Chondrocyte (in vitro differentiated cells): ENCODE results near the gene NPAS3. TPM values are rescaled to one million over a fixed set of nuclear protein-coding genes. Genes with fewer than 3 reads are reported as not detected.

Experiments used
- DNase-seq: peaks from one replicate; pipeline ENCODE4 v3.0.0; 2021; ENCODE audit warnings: mixed read lengths, low spot score
- H3K27ac Mint-ChIP-seq: one replicate; pipeline ENCODE4 v1.8.0; 2021; ENCODE audit warnings: mild to moderate bottlenecking, moderate library complexity, mixed read lengths; ENCODE audit not compliant: unreplicated experiment
- H3K27me3 Mint-ChIP-seq: 2 replicates; pipeline ENCODE4 v1.8.0; 2021; ENCODE audit warnings: low read depth, mixed read lengths
- H3K36me3 Mint-ChIP-seq: 2 replicates; pipeline ENCODE4 v1.8.0; 2021; ENCODE audit warnings: low read depth, mixed read lengths
- H3K4me1 Mint-ChIP-seq: 2 replicates; pipeline ENCODE4 v1.8.0; 2021; ENCODE audit warnings: low read depth, mild to moderate bottlenecking, mixed read lengths
- H3K4me3 Mint-ChIP-seq: one replicate; pipeline ENCODE4 v1.8.0; 2021; ENCODE audit warnings: mild to moderate bottlenecking, moderate library complexity, mixed read lengths; ENCODE audit not compliant: unreplicated experiment
- H3K9me3 Mint-ChIP-seq: 2 replicates; pipeline ENCODE4 v1.8.0; 2021; ENCODE audit warnings: low read depth, mixed read lengths
- CTCF ChIP-seq: fragments of 200-600 bp; sonication (generic); IDR thresholded peaks from 2 replicates; pipeline ENCODE4 v1.5.0; 2021; ENCODE audit warnings: antibody characterized with exemption, mild to moderate bottlenecking, moderate library complexity
- total RNA-seq: library from RNA; stranded (reverse); gene quantifications from 3 replicates; pipeline ENCODE4 v1.2.1, GENCODE V29; 2021

The NPAS3 gene
- total RNA-seq, 1 donor from 2014 or later: 2.6 TPM

DNA sequence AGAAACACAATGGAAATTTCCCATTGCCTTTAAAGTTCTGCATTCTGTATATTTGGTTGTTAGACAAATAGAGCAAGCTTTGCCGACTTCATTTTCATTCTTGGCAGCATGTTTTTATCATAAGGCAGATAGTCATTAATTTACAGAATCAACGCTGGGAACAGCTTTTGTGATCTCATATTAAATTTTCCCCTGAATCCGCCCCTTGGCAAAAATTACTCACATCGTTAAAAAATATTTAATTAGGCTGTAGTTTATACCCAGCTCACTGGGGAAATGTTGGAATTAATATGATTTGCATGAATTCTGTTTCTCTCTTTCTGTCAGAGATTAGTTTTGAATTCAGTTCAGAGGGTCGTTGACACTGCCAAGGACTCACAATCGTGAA lies 714.6 kb downstream of the NPAS3 start:
- no peak for DNase-seq
- H3K27me3 Mint-ChIP-seq: no peaks in the 10 kb centered on the region
- no peaks in the 10 kb centered on the region for H3K9me3 Mint-ChIP-seq
- H3K27ac Mint-ChIP-seq: no peak overlapping the region
- no peak for TF ChIP-seq CTCF
- H3K4me3 Mint-ChIP-seq: no peak overlapping the region
- peaks cover 2% of the 10 kb centered on the region for H3K36me3 Mint-ChIP-seq
- H3K4me1 Mint-ChIP-seq: peaks cover 14% of the 10 kb centered on the region

DNA sequence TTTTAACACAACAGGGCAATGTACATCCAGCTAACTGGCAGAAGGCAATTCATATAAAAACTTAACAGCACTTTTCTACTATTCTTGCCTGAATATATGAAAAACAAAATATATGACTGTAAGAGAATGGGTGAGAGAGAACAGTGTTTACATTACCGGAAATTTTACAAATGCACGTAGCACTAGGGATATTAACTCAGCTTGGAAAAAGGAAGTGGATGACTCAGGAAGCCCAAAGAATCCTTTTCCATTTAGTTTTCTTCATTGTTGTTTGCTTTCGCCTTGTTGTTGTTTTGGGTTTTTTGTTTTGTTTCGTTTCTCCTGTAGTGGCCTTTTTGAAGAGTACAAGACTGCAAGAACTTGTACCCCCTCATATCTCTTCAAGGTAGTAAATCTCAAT lies 716.7 kb downstream of the NPAS3 start:
- no peak overlapping the region for H3K4me3 Mint-ChIP-seq
- peaks cover 14% of the 10 kb centered on the region for H3K4me1 Mint-ChIP-seq
- no peak for TF ChIP-seq CTCF
- no peaks in the 10 kb centered on the region for H3K9me3 Mint-ChIP-seq
- no peaks in the 10 kb centered on the region for H3K36me3 Mint-ChIP-seq
- H3K27me3 Mint-ChIP-seq: no peaks in the 10 kb centered on the region
- DNase-seq: no peak
- H3K27ac Mint-ChIP-seq: no peak overlapping the region

GRCh38 chr14:33657476-33657875 lies 718.8 kb downstream of the NPAS3 start:
- H3K4me3 Mint-ChIP-seq: no peak overlapping the region
- no peaks in the 10 kb centered on the region for H3K36me3 Mint-ChIP-seq
- no peak for DNase-seq
- H3K9me3 Mint-ChIP-seq: no peaks in the 10 kb centered on the region
- peaks cover 14% of the 10 kb centered on the region for H3K4me1 Mint-ChIP-seq
- no peak for TF ChIP-seq CTCF
- H3K27ac Mint-ChIP-seq: no peak overlapping the region
- no peaks in the 10 kb centered on the region for H3K27me3 Mint-ChIP-seq

DNA sequence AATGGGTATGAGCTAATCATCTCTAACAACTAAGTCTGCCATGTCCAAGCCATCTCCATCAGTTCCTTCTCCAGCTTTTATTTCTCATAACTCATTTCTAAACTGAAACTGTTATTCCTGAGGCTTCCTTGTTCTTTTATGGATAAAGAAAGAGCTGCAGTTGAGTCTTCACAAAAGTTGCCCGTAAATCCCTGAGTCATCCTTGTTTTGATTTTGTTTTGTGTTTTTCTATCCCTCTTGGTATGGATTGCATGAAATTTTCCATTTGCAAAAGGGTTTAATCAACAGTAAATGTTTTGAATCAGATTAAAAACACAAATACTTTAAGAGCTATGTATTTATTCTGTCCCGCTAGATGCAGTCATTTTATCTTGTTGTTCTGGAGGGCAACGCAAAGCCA lies 721.6 kb downstream of the NPAS3 start:
- H3K9me3 Mint-ChIP-seq: peaks cover 12% of the 10 kb centered on the region
- TF ChIP-seq CTCF: no peak
- no peak for DNase-seq
- no peak overlapping the region for H3K4me3 Mint-ChIP-seq
- no peaks in the 10 kb centered on the region for H3K27me3 Mint-ChIP-seq
- no peak overlapping the region for H3K27ac Mint-ChIP-seq
- peaks cover 12% of the 10 kb centered on the region for H3K4me1 Mint-ChIP-seq
- peaks cover 3% of the 10 kb centered on the region for H3K36me3 Mint-ChIP-seq

- H3K4me3 Mint-ChIP-seq: no peak overlapping the region
- H3K36me3 Mint-ChIP-seq: peaks cover 3% of the 10 kb centered on the region
- no peak overlapping the region for H3K27ac Mint-ChIP-seq
- peaks cover 7% of the 10 kb centered on the region for H3K4me1 Mint-ChIP-seq
- DNase-seq: no peak
- H3K9me3 Mint-ChIP-seq: peaks cover 12% of the 10 kb centered on the region
- no peak for TF ChIP-seq CTCF
- no peaks in the 10 kb centered on the region for H3K27me3 Mint-ChIP-seq
These were observed 722.4 kb downstream of the NPAS3 start for GRCh38 chr14:33661101-33661500.
